Trophoblast cell (in vitro differentiated cells and primary cell): ENCODE data around the gene MORC4.

Experiments used
- DNase-seq, 2 donors: peaks; one replicate each; pipeline ENCODE4 v3.0.0-alpha.2; 2016
- H2AFZ ChIP-seq: 2 replicates; pipeline ENCODE4 v1.6.1; 2013; ENCODE audit warnings: low read length, moderate library complexity, mild to moderate bottlenecking; ENCODE audit not compliant: insufficient read depth, poor library complexity
- H2AK5ac ChIP-seq: 2 replicates; pipeline ENCODE4 v1.6.1; 2013; ENCODE audit warnings: mild to moderate bottlenecking, low read length
- H2BK120ac ChIP-seq: 2 replicates; pipeline ENCODE4 v1.6.1; 2013; ENCODE audit warnings: low read length, mild to moderate bottlenecking, moderate library complexity; ENCODE audit not compliant: insufficient read depth, poor library complexity
- H2BK12ac ChIP-seq: 2 replicates; pipeline ENCODE4 v1.6.1; 2013; ENCODE audit warnings: mild to moderate bottlenecking, low read length, moderate library complexity
- H2BK5ac ChIP-seq: 2 replicates; pipeline ENCODE4 v1.6.1; 2013; ENCODE audit warnings: low read length, low read depth, moderate library complexity, mild to moderate bottlenecking; ENCODE audit not compliant: poor library complexity
- H3K14ac ChIP-seq: 2 replicates; pipeline ENCODE4 v1.6.1; 2013; ENCODE audit warnings: mild to moderate bottlenecking, low read length
- H3K18ac ChIP-seq: 2 replicates; pipeline ENCODE4 v1.6.1; 2013; ENCODE audit warnings: mild to moderate bottlenecking, low read length
- H3K23ac ChIP-seq: 2 replicates; pipeline ENCODE4 v1.6.1; 2013; ENCODE audit warnings: low read length
- H3K27ac ChIP-seq: 2 replicates; pipeline ENCODE4 v1.5.1; 2013; ENCODE audit warnings: low read depth, mild to moderate bottlenecking, inconsistent platforms, low read length, moderate library complexity
- H3K27me3 ChIP-seq: 2 replicates; pipeline ENCODE4 v1.6.1; 2013; ENCODE audit warnings: inconsistent platforms, mild to moderate bottlenecking, low read length, moderate library complexity; ENCODE audit not compliant: insufficient read depth
- H3K36me3 ChIP-seq, 2 experiments: 1 replicate in 1 of 2; 2 replicates in 1 of 2; pipeline ENCODE4 v1.6.1; 2013; ENCODE audit warnings: low read length in 2 of 2, mild to moderate bottlenecking in 2 of 2, moderate library complexity in 1 of 2; ENCODE audit not compliant: insufficient read depth in 2 of 2, control insufficient read depth in 1 of 2
- H3K4ac ChIP-seq: 2 replicates; pipeline ENCODE4 v1.6.1; 2013; ENCODE audit warnings: low read depth, mild to moderate bottlenecking, low read length, moderate library complexity
- H3K4me1 ChIP-seq, 2 experiments: 1 replicate in 1 of 2; 2 replicates in 1 of 2; pipeline ENCODE4 v1.6.1; 2013; ENCODE audit warnings: low read length in 2 of 2, mild to moderate bottlenecking in 2 of 2, moderate library complexity in 1 of 2; ENCODE audit not compliant: insufficient read depth in 2 of 2, control insufficient read depth in 1 of 2
- H3K4me2 ChIP-seq: 2 replicates; pipeline ENCODE4 v1.6.1; 2013; ENCODE audit warnings: inconsistent platforms, mild to moderate bottlenecking, low read length, moderate library complexity
- H3K4me3 ChIP-seq: 2 replicates; pipeline ENCODE4 v1.5.1; 2013; ENCODE audit warnings: mild to moderate bottlenecking, low read depth, low read length, inconsistent platforms
- H3K79me1 ChIP-seq: one replicate; pipeline ENCODE4 v1.6.1; 2013; ENCODE audit warnings: low read length
- H3K79me2 ChIP-seq: 2 replicates; pipeline ENCODE4 v1.6.1; 2013; ENCODE audit warnings: low read length, mild to moderate bottlenecking; ENCODE audit not compliant: control insufficient read depth, insufficient read depth, poor library complexity
- H3K9ac ChIP-seq: 2 replicates; pipeline ENCODE4 v1.6.1; 2013; ENCODE audit warnings: mild to moderate bottlenecking, low read length
- H3K9me3 ChIP-seq: 2 replicates; pipeline ENCODE4 v1.6.1; 2013; ENCODE audit warnings: low read depth, mild to moderate bottlenecking, control low read depth, inconsistent platforms, low read length; ENCODE audit not compliant: insufficient read depth
- H4K12ac ChIP-seq: 2 replicates; pipeline ENCODE4 v1.6.1; 2013; ENCODE audit warnings: low read depth, mild to moderate bottlenecking, low read length, moderate library complexity
- H4K8ac ChIP-seq: 2 replicates; pipeline ENCODE4 v1.6.1; 2013; ENCODE audit warnings: low read depth, mild to moderate bottlenecking, low read length, moderate library complexity
- H4K91ac ChIP-seq: one replicate; pipeline ENCODE4 v1.6.1; 2013; ENCODE audit warnings: low read depth, mild to moderate bottlenecking, low read length, moderate library complexity
- WGBS: extraction: QIAGEN DNeasy Blood & Tissue Kit; methylation state at CpG from one replicate; pipeline ENCODE4 v1.1.7; 2013; ENCODE audit warnings: missing lambda C conversion rate; ENCODE audit not compliant: insufficient read length, insufficient coverage; ENCODE audit errors: extremely low coverage; 5-methylcytosine and 5-hydroxymethylcytosine counted together

The MORC4 gene

DNA sequence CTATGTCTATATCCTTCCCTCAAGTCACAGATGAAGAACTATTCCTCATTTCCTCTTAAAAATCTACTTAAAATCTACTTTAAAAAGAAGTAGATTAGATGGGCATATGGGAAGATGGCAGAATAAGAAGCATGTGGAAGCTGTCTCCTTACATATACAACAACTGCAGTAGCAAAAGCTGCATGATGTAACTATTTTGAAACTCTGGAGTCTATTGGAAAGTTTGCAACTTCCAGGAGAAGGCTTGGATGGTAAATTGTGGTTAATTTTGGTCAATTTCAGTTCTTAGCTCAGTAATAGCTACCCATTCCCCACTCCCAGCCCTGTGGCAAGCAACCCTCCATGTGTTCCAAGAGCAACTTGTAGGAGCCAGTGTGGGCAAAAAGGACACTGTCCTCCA, 36.9 kb downstream of the MORC4 start:
- Histone ChIP-seq H3K23ac (no peak overlapping the region), H2BK5ac (no peak overlapping the region), H3K9me3 (no peaks in the 10 kb centered on the region), H3K9ac (no peak overlapping the region), H3K4ac (no peak overlapping the region), H4K8ac (no peak overlapping the region), H3K27ac (no peak overlapping the region), H3K4me1 (no peaks in the 10 kb centered on the region), H2BK120ac (no peak overlapping the region), H3K14ac (no peak overlapping the region), H2AK5ac (no peak overlapping the region), H3K36me3 (peaks cover 2 to 5% of the 10 kb centered on the region in 2 experiments), H2AFZ (no peak overlapping the region), H2BK12ac (no peak overlapping the region), H3K79me1 (no peaks in the 10 kb centered on the region), H3K79me2 (no peaks in the 10 kb centered on the region), H4K12ac (no peak overlapping the region), H3K4me3 (no peak overlapping the region), H3K27me3 (no peaks in the 10 kb centered on the region), H4K91ac (no peak overlapping the region), H3K4me2 (no peak overlapping the region), H3K18ac (no peak overlapping the region)
- no peak for DNase-seq

- H3K79me1 ChIP-seq = no peaks in the 10 kb centered on the region
- no CpG with 5 or more reads among the region's 2 CpGs for WGBS
- no peak overlapping the region for H2AK5ac ChIP-seq
- H3K9me3 ChIP-seq = no peaks in the 10 kb centered on the region
- no peak overlapping the region for H2AFZ ChIP-seq
- H3K27ac ChIP-seq = no peak overlapping the region
- H2BK12ac ChIP-seq = no peak overlapping the region
- no peaks in the 10 kb centered on the region for H3K4me1 ChIP-seq
- no peak overlapping the region for H3K4ac ChIP-seq
- H3K9ac ChIP-seq = no peak overlapping the region
- DNase-seq = peak in 1 of 2 donors; percentile 49
- no peak overlapping the region for H3K4me3 ChIP-seq
- no peak overlapping the region for H3K14ac ChIP-seq
- no peak overlapping the region for H3K18ac ChIP-seq
- H3K4me2 ChIP-seq = no peak overlapping the region
- no peak overlapping the region for H2BK120ac ChIP-seq
- no peak overlapping the region for H3K23ac ChIP-seq
- H3K79me2 ChIP-seq = no peaks in the 10 kb centered on the region
- no peak overlapping the region for H4K8ac ChIP-seq
- no peaks in the 10 kb centered on the region for H3K27me3 ChIP-seq
- peaks cover 2 to 10% of the 10 kb centered on the region in 2 experiments for H3K36me3 ChIP-seq
- no peak overlapping the region for H4K91ac ChIP-seq
- H4K12ac ChIP-seq = no peak overlapping the region
- H2BK5ac ChIP-seq = no peak overlapping the region
These were observed 40.1 kb downstream of the MORC4 start for GRCh38 chrX:106959901-106960300.

GRCh38 chrX:106957856-106958255, 42.2 kb downstream of the MORC4 start:
- H3K79me2 ChIP-seq = no peaks in the 10 kb centered on the region
- no peak overlapping the region for H4K8ac ChIP-seq
- H2AFZ ChIP-seq = no peak overlapping the region
- H3K9ac ChIP-seq = no peak overlapping the region
- no peak overlapping the region for H4K12ac ChIP-seq
- H3K4me2 ChIP-seq = no peak overlapping the region
- H3K4me1 ChIP-seq = no peaks in the 10 kb centered on the region
- H2AK5ac ChIP-seq = no peak overlapping the region
- peaks cover 2 to 10% of the 10 kb centered on the region in 2 experiments for H3K36me3 ChIP-seq
- no peak overlapping the region for H3K18ac ChIP-seq
- H3K27me3 ChIP-seq = no peaks in the 10 kb centered on the region
- H3K4ac ChIP-seq = no peak overlapping the region
- H3K27ac ChIP-seq = no peak overlapping the region
- no peak overlapping the region for H3K14ac ChIP-seq
- no peak overlapping the region for H3K4me3 ChIP-seq
- peak in 1 of 2 donors; percentile 13 for DNase-seq
- no peaks in the 10 kb centered on the region for H3K79me1 ChIP-seq
- H3K23ac ChIP-seq = no peak overlapping the region
- H3K9me3 ChIP-seq = no peaks in the 10 kb centered on the region
- no peak overlapping the region for H4K91ac ChIP-seq
- WGBS = no CpG with 5 or more reads among the region's 1 CpG
- no peak overlapping the region for H2BK5ac ChIP-seq
- no peak overlapping the region for H2BK12ac ChIP-seq
- H2BK120ac ChIP-seq = no peak overlapping the region

DNA sequence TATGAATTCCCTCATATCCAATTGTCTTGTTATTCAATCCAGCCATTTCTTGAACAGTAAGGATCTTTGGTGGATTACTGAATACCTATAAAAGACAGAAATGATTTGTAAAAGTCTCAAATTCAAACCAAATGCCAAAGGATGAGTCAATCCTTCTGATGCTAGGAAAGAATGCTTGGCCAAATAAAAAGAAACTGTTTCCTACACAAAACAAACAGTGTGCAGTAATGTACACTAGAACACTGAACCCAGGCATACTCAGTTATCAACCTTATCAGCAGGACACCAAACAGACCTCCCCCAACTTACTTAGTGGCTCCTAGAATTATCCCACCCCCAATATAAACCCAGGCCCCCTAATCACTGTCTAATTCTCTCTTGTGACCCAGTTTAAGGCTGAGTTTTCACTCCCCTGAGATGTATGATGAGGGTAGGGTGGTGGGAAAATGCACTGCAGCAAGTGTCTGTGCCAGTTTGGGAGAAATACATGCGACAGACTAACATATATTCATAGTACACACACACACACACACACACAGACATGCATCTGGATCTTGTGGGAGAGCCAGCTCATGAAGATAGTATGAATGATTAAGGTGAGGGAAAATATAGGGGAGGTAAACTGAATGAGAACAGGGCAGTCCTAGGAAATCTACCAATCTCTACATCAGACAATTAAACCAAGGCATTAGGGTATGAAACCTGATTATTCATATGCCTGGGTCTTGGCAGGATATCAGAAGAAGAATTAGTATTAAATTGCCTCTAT, 44.8 kb downstream of the MORC4 start:
- H3K23ac ChIP-seq = no peak overlapping the region
- H4K8ac ChIP-seq = no peak overlapping the region
- no peaks in the 10 kb centered on the region for H3K79me1 ChIP-seq
- H2AK5ac ChIP-seq = no peak overlapping the region
- no peaks in the 10 kb centered on the region for H3K4me1 ChIP-seq
- H4K12ac ChIP-seq = no peak overlapping the region
- no peaks in the 10 kb centered on the region for H3K9me3 ChIP-seq
- no peak overlapping the region for H2BK120ac ChIP-seq
- H2AFZ ChIP-seq = no peak overlapping the region
- no peak overlapping the region for H3K4me2 ChIP-seq
- H3K9ac ChIP-seq = no peak overlapping the region
- H2BK12ac ChIP-seq = no peak overlapping the region
- no peak overlapping the region for H3K14ac ChIP-seq
- H2BK5ac ChIP-seq = no peak overlapping the region
- H3K4me3 ChIP-seq = no peak overlapping the region
- H3K79me2 ChIP-seq = no peaks in the 10 kb centered on the region
- H3K4ac ChIP-seq = no peak overlapping the region
- WGBS = no CpG with 5 or more reads among the region's 1 CpG
- no peak overlapping the region for H4K91ac ChIP-seq
- peak; percentile 42 to 66 for DNase-seq
- no peak overlapping the region for H3K18ac ChIP-seq
- no peaks in the 10 kb centered on the region for H3K27me3 ChIP-seq
- H3K36me3 ChIP-seq = peaks cover 0 to 6% of the 10 kb centered on the region in 2 experiments
- H3K27ac ChIP-seq = no peak overlapping the region
